CD4-positive, alpha-beta T cell treated with Interleukin-15 for 4 hours (primary cell): Measurements from ENCODE around the gene FKBP1A.

Experiments
- DNase-seq: peaks from one replicate; pipeline ENCODE4 v3.0.0-alpha.2; 2020; ENCODE audit warnings: low spot score

FKBP1A gene

GRCh38 chr20:1392693-1393506, at the start of gene FKBP1A:
Gene FKBP1A (minus strand): TSS chr20:1393054. CDS start chr20:1392998, 56 bp downstream.
- peak; percentile 93 for DNase-seq

GRCh38 chr20:1442304-1442703, 49.5 kb upstream of the FKBP1A start:
- no peak for DNase-seq

DNA sequence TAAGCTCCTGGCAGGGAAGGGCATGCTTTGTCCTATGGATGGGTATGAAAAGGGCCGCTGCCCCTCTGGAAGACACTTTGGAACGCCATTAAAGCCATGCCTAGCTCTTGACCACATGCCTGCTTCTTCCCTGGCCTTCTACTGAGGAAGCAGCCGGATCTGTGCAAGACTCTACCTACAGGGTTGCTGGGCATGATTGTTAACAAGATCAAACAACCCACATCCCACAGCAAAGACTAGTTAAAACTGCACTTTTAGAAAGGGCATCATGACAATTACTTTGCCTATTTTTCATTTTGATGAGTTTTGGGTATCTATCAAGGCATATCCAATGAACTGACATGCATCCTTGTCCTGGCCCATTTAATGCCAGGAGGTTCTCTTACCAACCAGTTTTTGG, 48.3 kb upstream of the FKBP1A start:
- no peak for DNase-seq

GRCh38 chr20:1440024-1440423, 47.2 kb upstream of the FKBP1A start:
- DNase-seq: no peak

DNA sequence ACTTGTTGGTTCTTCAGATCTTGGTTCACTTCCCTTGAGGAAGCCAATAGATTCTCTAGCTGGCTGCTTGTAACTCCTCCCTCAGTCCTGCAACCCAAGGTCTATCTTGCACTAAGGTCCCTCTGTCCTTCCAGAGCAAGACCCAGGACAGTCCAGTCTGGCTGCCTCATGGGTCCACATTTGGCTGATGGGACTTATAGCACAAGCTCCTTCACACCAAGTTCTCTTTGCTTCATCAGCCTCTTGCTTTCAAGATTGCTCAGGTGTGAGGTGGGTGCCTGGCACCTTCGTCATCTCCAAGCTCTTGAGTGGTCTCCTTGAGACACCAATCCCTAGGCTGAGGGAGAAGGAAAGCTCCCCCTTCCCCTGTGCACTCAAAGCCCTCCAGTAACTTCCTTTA, 45.5 kb upstream of the FKBP1A start:
- DNase-seq: no peak

GRCh38 chr20:1437235-1437904, 44.5 kb upstream of the FKBP1A start:
- peak; percentile 79 for DNase-seq

GRCh38 chr20:1436263-1436662, 43.4 kb upstream of the FKBP1A start:
- no peak for DNase-seq

DNA sequence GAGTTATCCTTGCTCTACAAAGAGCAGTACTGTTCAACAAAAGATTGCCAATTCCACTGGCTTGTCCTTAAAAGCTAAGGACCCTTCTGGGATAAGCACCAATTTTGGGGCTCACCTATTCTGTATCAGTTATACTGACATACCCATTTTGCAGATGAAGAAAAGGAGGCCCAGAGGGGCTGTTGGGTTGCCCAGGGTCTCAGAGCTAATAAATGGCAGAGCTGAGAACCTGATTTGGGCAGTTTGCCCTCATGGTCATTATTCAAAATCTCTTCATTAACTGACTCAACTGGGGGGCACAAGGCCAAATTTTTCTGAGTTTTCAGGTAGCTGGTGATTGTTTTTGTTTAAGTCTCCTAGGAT, 42.5 kb upstream of the FKBP1A start:
- DNase-seq: no peak

DNA sequence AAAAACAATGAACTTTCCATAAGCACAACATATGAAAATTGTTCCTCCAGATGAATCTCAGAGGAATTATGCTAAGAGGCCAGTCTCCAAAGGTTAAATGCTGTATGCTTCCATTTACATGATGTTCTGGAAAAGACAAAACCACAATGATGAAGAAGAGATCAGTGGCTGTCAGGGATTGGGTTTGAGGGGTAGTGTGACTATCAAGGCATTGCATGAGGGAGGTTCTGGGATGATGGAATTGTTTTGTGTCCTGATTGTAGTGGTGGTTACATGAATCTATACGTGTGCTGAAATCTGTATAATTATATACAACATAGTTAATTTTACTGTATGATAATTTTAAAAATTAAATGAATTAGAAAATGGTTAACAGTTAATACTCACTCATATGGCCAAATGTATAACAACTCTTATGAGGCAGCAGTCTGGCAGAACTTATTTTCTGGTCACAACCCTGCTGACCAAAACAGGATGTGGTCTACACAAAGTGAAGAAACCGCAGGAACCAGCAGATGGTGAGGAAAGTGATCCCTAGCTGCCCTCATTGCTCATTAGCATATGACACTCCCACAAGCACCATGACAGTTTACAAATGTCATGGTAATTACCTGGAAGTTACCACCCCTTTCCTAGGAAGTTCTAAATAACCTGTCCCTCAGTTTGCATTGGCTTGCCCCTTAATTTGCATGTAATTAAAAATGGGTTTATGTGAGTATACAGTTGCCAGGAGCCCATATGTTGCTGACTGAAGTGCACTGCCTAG, 41.9 kb upstream of the FKBP1A start:
- DNase-seq: peak; percentile 76

- no peak for DNase-seq
Measured at GRCh38 chr20:1431158-1431557, 38.3 kb upstream of the FKBP1A start.

GRCh38 chr20:1430004-1430451, 37.2 kb upstream of the FKBP1A start:
- DNase-seq: no peak

DNA sequence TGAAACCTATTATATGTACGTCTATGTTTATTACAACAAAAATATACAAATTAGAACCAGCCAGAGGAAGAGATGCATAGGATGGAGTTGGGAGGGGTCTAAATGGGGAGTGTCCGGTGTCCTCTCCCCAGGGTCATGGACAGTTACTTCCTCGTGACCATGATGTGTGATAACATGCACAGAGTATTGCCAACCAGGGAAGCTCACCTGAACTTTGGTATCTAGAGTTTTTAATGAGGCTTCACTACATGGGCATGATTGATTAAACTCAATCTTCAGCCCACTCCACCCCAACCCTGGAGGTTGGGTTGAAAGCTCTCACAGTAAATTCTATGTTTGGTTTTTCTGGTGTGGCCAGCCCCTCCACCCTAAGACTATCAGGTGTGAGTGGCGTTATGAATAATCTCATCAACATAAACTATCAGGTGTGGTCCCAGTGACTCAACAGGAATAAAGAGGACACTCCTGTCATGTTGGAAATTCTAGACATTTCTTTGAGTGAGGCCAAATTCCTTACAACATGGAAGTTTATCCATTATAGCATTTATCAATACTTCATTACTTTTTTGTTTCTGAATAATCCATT, 36.4 kb upstream of the FKBP1A start:
- DNase-seq: no peak

DNA sequence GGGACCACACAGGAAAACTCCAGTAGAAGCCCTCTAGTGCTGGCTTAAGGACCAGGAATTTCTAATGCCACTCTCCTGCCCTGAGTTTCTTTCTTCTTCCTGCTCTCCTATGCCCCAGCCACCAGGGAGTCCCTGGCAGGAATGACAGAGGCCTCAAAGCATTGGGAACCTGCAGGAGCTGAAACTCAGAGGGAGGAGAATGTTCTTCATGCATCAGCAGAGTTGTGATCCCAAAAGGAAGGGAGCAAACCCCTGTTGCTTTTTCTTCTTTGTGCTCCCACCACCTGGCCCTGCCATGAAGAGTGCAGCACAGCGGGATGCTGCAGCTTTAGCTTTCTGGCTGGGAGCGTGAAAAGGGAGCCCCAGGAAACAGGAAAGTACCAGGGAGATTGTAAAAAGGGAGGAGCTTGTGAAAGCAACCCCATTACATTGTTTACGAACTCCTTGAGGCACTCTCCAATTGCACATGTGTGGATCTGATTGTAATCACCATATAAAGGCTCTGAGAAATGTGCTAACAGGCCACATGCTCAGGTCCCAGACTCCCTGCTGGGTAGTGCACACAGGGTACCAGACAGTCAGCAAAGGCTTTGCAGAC, 34.7 kb upstream of the FKBP1A start:
- no peak for DNase-seq

- DNase-seq: no peak
Measured at GRCh38 chr20:1426231-1426849, 33.5 kb upstream of the FKBP1A start.

DNA sequence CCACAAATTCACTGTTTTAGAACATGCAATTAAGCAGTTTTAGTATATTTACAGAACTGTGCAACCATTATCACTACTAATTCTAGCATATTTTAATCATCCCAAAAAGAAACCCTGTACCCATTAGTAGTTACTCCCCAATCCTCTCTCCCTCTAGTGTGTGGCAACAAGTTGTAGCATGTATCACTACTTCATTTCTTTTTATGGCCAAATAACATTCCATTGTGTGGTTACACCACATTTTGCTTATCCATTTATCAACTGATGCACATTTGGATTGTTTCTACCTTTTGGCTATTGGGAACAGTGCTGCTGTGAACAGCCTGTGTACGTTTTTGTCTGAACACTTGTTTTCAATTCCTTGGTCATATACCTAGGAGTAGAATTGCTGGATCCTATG, 31.5 kb upstream of the FKBP1A start:
- DNase-seq: no peak

DNA sequence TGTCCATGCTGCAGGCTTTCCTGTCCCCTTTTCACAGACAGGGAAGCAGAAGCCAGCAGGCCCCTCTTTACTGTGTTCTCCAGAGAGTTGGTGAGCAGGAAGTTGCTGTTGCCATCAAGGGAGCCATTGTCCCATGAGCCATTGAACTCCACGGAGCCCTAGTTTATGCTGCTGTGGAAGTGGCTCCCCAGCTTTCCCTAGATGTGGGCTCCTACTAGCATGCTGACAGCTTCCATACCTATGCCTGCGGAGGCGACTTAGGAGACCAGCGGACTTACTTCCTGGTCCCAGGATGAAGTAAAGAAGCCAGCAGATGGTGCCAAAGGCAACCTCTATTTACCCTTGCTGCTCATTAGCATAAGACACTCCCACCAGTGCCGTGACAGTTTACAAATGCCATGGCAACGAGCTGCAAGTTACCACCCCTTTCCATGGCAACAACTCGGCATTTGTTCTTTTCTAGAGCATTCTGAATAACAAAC, 30.8 kb upstream of the FKBP1A start:
- no peak for DNase-seq

DNA sequence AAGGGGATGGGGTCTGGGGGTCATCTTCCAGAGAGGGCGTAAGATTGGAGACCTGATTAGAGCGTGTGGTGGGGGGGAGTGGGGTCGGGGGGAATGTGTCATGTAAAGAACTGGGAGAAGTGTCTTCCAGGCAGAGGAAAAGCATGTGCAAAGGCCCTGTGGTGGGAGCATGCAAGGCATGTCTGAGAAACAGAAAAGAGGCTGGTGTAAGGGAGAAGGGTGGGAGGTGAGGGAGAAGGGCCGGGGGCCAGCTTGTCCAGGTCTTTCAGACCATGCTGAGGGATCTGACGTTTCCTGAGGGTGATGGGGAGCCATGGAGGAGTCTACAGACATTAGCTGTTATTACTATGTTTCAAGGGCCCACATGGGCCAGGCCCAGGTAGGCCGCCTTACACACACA, 30.4 kb upstream of the FKBP1A start:
- DNase-seq: no peak

DNA sequence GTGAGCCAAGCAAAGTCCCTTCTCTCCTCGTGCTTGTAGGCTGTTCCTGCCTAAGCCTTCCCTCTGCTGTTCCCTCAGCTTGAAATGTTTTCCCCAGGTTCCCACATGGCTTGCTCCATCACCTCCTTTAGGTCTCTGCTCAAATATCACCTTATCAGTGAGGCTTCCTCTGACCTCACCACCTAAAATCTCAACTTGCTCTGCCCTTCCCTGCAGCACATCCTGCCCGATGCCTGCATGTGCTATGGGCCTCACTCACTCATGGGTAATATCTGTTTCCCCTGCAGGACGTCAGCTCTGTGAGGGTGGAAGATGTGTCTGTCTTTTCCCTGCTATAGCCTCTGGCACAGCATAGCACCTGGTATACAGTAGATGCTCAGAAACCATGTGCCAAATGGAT, 29.9 kb upstream of the FKBP1A start:
- DNase-seq: no peak

GRCh38 chr20:1420066-1420465, 27.2 kb upstream of the FKBP1A start:
- DNase-seq: no peak

GRCh38 chr20:1418350-1418749, 25.5 kb upstream of the FKBP1A start:
- no peak for DNase-seq

- DNase-seq: no peak
Measured at GRCh38 chr20:1417790-1418189, 24.9 kb upstream of the FKBP1A start.
